ENCODE results near the gene SLC66A1.

The SLC66A1 gene

DNA sequence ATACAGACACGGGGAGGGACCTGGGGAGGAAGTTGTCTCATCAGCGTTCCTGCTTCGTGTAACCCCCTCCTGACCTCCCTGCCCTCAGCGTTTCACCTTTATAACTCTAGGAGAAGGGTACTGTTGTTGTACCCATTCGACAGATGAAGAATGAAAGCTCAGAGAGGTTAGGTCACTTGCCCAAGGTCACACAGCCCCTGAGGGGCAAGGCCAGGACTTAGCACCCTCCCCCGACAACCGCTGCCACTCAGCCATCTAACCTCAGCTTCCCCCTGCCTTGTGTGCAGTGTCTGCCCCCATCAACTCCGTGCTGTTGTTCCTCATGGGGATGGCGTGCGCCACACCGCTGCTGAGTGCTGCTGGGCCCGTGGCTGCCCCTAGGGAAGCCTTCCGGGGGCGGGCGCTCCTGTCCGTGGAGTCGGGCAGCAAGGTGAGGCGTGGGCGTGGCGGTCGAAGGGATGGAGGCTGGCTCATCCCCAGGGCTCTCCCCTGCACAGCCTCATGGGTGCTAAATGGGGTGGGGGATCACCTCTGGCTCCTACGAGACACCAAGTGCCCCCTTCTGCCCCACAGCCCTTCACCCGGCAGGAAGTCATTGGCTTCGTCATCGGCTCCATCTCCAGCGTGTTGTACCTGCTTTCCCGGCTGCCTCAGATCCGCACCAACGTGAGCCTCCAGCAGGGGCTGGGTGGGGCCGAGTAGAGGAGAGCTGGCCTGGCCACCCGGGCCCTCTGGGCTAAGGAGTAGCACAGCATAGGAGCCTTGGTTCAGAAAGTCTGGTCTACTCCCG lies 14.0 kb downstream of the SLC66A1 start:
- DNase-seq = no peak

GRCh38 chr1:19326748-19327065 lies 14.6 kb downstream of the SLC66A1 start:
- DNase-seq = no peak

GRCh38 chr1:19327301-19327700 lies 15.2 kb downstream of the SLC66A1 start:
- DNase-seq = no peak

GRCh38 chr1:19327736-19328135 lies 15.6 kb downstream of the SLC66A1 start:
- DNase-seq = no peak

- DNase-seq = no peak
These were observed 16.4 kb downstream of the SLC66A1 start for GRCh38 chr1:19328486-19328885.

GRCh38 chr1:19329188-19329587 lies 17.1 kb downstream of the SLC66A1 start:
- DNase-seq = no peak

DNA sequence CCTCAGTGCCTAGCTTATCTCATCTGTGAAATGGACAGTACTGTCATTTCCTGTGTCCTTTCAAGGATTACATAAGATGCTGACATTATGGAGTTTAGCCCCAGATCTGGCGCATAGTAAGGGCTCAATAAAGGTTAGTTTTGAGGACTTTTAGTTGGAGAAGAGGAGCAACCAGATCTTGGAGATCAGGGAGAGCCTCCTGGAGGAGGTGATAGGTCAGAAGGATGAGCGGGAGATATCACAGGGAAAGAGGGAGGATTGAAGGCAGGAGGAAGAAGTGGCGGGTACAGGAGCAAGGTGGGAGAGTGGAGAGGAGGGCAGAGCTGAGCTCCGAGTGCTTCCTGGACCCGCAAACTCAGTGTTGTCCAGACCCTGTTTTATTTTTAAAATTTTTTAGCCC lies 17.5 kb downstream of the SLC66A1 start:
- no peak for DNase-seq

- DNase-seq = no peak
These were observed 18.5 kb downstream of the SLC66A1 start for GRCh38 chr1:19330449-19331135.

DNA sequence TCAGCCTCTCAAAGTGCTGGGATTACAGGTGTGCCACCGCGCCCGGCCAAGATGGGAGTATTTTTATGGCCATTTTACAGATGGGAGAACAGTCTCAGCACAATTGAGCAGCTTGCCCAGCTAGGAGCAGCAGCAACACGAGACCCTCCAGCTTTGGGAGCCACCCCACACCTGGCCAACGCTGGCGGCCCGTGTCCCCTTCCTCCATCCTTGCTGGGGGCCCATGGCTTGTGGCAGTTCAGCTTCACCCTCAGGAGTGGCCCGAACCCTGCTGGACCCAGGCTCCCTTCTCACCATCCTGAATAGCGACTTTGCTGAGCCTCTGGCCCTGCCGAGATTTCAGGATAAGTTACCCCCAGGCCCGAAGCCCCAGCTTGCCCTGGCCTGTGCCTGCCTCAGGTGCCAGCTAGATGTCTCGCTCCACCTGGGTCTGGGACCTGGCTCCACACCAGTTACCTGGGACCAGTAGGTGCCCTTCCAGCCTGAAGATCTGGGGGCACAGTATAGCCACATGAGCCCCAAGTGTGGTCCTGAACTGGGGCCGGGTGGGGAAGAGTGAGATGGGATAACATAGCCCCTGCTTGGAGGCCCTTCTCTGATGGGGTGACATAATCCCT lies 19.2 kb downstream of the SLC66A1 start:
- no peak for DNase-seq

GRCh38 chr1:19332832-19333231 lies 20.7 kb downstream of the SLC66A1 start:
- DNase-seq = no peak

DNA sequence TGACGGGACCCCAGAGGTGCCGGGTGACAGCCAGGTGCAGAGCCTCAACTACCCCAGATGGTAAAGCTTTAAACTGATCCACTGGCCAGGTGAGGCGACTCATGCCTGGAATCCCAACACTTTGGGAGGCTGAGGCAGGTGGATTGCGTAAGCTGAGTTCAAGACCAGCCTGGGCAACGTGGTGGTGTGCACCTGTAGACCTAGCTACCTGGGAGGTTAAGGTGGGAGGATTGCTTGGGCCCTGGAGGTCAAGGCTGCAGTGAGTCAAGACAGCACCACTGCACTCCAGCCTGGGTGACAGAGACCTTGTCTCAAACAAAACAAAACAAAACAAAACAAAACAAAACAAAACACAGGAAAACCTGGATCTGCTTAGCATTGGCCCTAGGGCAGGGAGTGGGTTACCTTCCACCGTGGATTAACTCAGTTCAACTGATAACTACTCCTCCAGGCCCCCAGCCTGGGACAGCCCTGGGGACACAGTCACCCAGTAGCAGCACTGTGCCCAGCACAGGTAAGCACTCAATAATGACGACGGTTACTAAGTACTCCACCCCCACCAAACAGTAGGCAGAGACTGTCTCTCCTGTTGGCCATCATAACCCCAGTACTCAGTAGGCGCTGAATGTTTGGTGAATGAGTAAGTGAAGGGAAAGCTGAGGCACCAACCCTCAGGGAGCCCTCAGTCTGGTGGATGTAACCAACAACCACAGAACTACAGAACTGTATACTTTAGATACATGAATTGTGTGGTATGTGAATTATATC lies 21.6 kb downstream of the SLC66A1 start:
- DNase-seq = no peak

GRCh38 chr1:19336543-19336942 lies 24.4 kb downstream of the SLC66A1 start:
- DNase-seq = no peak

GRCh38 chr1:19337289-19337688 lies 25.2 kb downstream of the SLC66A1 start:
- no peak for DNase-seq

DNA sequence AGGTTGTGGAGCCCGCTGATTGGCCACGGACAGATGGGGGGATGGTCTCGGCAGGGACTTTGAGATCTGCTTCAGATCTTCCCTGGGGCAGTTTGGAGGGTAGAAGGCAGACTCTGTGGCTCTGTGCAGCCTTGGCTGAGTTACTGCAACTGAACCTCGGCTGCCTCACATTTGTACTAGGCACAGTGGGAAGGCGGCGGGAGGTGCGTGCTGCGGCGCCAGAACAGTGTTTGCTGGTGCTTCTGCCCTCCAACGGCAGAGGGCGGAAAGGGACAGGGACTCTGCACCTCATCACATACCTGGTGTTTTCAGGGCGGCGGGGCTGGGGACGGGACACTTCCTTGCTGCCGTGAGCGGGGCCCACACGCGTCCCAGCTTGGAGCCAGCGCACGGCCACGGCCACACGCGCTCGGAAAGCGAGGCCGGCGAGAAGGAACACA lies 26.2 kb downstream of the SLC66A1 start:
- no peak for DNase-seq

DNA sequence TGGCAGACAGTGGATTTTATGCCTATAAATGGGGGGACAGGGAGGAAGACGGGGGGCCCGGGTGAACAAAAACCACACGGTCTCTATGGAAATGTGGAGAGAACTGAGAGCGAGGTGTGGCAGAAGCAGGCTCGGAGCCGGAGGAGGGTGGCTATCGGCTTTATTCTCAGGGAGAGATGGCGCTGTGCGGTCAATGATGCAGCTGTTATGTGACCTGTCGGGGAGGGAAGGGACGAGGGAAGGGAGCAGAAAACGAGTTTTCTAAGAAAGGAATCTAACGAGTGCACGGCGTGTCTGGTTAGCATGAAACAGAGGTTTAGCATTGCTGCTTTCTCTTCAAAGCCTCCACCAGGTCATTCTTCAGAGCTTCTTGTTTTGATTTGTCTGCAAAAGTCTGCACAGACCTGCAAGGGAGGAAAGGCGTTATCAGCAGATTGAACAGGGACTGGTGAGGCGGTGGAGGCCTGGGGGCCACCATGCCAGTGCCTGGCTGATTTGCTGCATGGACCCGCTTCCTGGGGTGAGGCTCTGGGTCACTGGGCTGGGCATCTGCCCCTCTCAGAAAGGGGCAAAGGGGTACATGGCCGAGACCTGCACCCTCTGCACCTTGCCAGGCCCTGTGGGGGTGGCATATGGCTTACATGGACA lies 27.2 kb downstream of the SLC66A1 start:
- DNase-seq = no peak

- no peak for DNase-seq
These were observed 28.3 kb downstream of the SLC66A1 start for GRCh38 chr1:19340387-19340937.

GRCh38 chr1:19341201-19342061 lies 29.3 kb downstream of the SLC66A1 start:
- peak; percentile 69 for DNase-seq

DNA sequence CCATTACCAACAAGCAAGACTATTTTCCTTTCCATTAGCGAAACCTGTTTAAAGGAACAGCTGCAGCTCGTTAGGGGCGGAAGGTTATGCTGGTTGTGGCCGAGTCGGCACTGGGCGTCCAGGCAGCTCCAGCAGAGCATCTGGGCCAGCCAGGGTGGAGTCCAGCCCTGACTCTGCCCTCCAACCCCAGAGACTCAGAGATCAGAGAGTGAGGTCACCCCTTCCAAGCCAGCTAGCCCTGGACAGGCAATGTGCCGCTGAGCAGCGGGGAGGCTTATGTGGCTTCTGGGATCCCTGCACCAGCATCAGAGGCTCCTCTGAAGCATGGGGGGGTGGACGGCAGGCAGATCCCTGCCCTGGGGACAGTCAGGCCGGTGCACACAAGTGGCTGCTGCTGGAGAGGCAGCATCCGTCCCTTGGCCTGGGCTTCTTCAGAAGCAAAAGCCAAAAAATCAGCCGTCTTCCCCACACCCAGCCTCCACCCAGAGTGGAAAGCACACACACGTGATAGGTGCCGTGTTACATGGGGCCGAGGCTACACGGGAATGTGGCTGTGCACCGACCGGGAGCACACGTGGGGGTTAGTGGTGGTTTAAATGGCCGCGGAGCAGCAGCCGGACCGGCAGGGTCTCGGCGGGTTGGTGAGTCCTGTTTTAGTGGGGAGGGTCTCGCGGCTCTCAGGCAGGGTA lies 30.1 kb downstream of the SLC66A1 start:
- DNase-seq = no peak

DNA sequence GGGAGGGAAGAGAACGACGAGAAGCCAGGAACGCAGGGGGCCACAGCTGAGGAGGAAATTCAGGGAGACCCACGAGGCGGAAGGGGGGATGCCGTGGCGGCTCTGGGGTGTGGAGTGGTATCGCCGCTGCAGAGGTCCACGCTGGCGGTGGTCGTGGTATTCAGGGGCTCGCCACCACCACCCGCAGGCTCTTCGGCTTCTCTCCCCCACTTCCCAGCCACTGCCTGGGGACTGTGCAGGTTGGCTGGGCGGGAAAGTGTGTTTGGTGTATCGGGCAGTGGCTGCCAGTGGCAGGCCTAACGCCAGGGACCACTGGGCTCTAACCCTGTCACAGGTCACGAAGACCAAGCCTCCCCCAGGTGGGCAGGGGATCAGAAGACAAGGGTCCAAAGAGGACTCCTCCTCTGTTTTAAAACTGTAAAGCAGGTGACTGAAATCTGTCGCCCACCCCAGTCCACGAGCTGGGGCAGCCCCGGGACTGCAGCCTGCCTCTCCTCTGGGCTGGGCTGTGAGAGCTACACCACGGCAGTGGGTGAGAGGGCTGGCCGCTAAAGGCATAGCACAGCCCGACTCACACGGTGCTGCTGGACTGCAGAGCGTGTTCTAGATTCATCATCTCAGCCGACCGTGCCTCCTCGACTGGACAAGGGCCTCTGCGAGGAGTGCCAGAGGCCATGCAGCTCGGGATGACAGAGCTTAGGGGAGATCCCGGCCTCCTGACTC lies 30.9 kb downstream of the SLC66A1 start:
- no peak for DNase-seq
